ENCODE measurements around the gene GPR161. TPM values are rescaled to one million over a fixed set of nuclear protein-coding genes. Genes with fewer than 3 reads are reported as not detected.
"Not testable (repeated sequence)": the region's sequence is repeated elsewhere in the genome, so short reads cannot be mapped to it uniquely, and the experiment has no call there.

Gene GPR161
- total RNA-seq, 2 experiments from 2014 or later, result 0.14 to 0.30 TPM

DNA sequence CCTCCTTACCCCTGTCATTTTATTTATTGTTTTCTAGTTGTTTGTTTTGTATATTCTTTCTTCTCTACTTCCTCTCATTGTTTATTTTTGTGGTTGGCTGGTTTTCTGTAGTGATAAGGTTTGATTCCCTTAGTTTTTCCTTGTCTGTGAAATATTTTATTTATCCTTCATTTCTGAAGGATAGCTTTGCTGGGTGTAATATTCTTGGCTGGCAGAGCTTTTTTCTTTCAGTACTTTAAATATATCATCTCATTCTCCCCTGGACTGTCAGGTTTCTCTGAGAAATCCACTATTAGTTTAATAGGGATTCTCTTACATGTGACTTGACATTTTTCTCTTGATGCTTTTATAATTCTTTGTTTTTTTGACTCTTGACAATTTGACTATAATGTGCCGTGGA lies 23.2 kb upstream of the GPR161 start:
- H3K4me1 Mint-ChIP-seq, result peaks cover 3% of the 10 kb centered on the region
- no peak overlapping the region for H3K4me3 Mint-ChIP-seq
- no peak overlapping the region for H3K27ac Mint-ChIP-seq
- H3K9me3 Mint-ChIP-seq, result peaks cover 30% of the 10 kb centered on the region
- peaks cover 19% of the 10 kb centered on the region for H3K36me3 Mint-ChIP-seq
- H3K27me3 Mint-ChIP-seq, result peaks cover 24% of the 10 kb centered on the region
- no peak for DNase-seq

DNA sequence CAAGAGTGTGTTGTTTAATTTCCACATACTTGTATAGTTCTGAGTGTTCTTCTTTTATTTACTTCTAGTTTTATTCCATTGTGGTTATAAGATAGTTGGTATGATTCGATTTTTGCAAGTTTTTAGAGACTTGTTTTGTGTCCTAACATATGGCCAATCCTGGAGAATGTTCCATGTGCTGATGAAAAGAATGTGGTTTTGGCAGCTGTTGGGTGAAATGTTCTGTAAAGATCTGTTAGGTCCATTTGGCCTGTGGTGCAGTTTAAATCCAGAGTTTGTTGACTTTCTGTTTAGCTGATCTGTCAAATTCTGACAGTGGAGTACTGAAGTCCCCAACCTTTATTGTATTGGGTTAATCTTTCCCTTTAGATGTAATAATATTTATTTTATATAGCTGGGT lies 22.5 kb upstream of the GPR161 start:
- peaks cover 19% of the 10 kb centered on the region for H3K36me3 Mint-ChIP-seq
- no peak for DNase-seq
- no peak overlapping the region for H3K4me3 Mint-ChIP-seq
- peak overlapping the region; percentile 4 for H3K27ac Mint-ChIP-seq
- peaks cover 6% of the 10 kb centered on the region for H3K4me1 Mint-ChIP-seq
- peaks cover 32% of the 10 kb centered on the region for H3K9me3 Mint-ChIP-seq
- H3K27me3 Mint-ChIP-seq, result peaks cover 17% of the 10 kb centered on the region

- Mint-ChIP-seq H3K4me3 (no peak overlapping the region), H3K27me3 (peaks cover 14% of the 10 kb centered on the region), H3K4me1 (peaks cover 6% of the 10 kb centered on the region), H3K9me3 (peaks cover 32% of the 10 kb centered on the region), H3K36me3 (peaks cover 19% of the 10 kb centered on the region), H3K27ac (no peak overlapping the region)
- DNase-seq, result no peak
These were observed 20.9 kb upstream of the GPR161 start for GRCh38 chr1:168157638-168158037.

- peaks cover 31% of the 10 kb centered on the region for H3K9me3 Mint-ChIP-seq
- no peak for DNase-seq
- no peak overlapping the region for H3K27ac Mint-ChIP-seq
- H3K4me3 Mint-ChIP-seq, result no peak overlapping the region
- peaks cover 14% of the 10 kb centered on the region for H3K27me3 Mint-ChIP-seq
- H3K36me3 Mint-ChIP-seq, result peaks cover 19% of the 10 kb centered on the region
- H3K4me1 Mint-ChIP-seq, result peaks cover 6% of the 10 kb centered on the region
These were observed 19.2 kb upstream of the GPR161 start for GRCh38 chr1:168155910-168156309.

GRCh38 chr1:168154707-168155106 lies 18.0 kb upstream of the GPR161 start:
- not testable (repeated sequence) for DNase-seq, H3K4me1 Mint-ChIP-seq, H3K4me3 Mint-ChIP-seq, H3K27ac Mint-ChIP-seq
- H3K36me3 Mint-ChIP-seq, result peaks cover 11% of the 10 kb centered on the region
- peaks cover 22% of the 10 kb centered on the region for H3K9me3 Mint-ChIP-seq
- H3K27me3 Mint-ChIP-seq, result peaks cover 14% of the 10 kb centered on the region

DNA sequence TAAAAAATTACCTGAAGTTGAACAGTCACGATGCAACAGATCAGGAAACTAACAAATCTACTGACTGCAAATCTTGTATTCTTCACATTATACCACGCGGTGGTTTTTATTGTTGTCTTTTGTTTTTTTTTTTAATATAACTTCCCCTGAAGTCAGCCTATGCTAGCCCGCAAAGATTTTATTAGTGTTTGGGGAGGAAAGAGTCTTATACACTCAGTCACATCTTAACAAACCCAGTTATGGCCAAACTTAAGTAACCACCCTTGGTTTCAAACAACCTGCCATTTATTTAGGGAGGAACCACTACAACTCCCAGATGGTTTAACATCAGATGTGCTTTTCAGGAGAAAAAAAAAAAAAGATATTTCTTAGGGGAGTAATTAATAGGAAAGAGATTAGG lies 15.2 kb upstream of the GPR161 start:
- Mint-ChIP-seq H3K4me3 (no peak overlapping the region), H3K27me3 (peaks cover 11% of the 10 kb centered on the region)
- no peak for DNase-seq

GRCh38 chr1:168150283-168150682 lies 13.6 kb upstream of the GPR161 start:
- Mint-ChIP-seq H3K36me3 (no peaks in the 10 kb centered on the region), H3K4me1 (peaks cover 16% of the 10 kb centered on the region), H3K27ac (no peak overlapping the region), H3K9me3 (peaks cover 5% of the 10 kb centered on the region), H3K4me3 (no peak overlapping the region), H3K27me3 (no peaks in the 10 kb centered on the region)
- no peak for DNase-seq

More for the DNA sequence above, 15.2 kb upstream of the GPR161 start:
- Mint-ChIP-seq H3K4me1 (peaks cover 10% of the 10 kb centered on the region), H3K27ac (no peak overlapping the region), H3K36me3 (no peaks in the 10 kb centered on the region), H3K9me3 (peaks cover 5% of the 10 kb centered on the region)

GRCh38 chr1:168148916-168149315 lies 12.2 kb upstream of the GPR161 start:
- peaks cover 16% of the 10 kb centered on the region for H3K4me1 Mint-ChIP-seq
- H3K4me3 Mint-ChIP-seq, result no peak overlapping the region
- DNase-seq, result no peak
- H3K27me3 Mint-ChIP-seq, result no peaks in the 10 kb centered on the region
- no peaks in the 10 kb centered on the region for H3K36me3 Mint-ChIP-seq
- H3K9me3 Mint-ChIP-seq, result no peaks in the 10 kb centered on the region
- peak overlapping the region; percentile 34 for H3K27ac Mint-ChIP-seq

GRCh38 chr1:168146626-168147025 lies 9.9 kb upstream of the GPR161 start:
- no peaks in the 10 kb centered on the region for H3K27me3 Mint-ChIP-seq
- no peak overlapping the region for H3K27ac Mint-ChIP-seq
- H3K4me1 Mint-ChIP-seq, result peaks cover 16% of the 10 kb centered on the region
- no peak for DNase-seq
- no peaks in the 10 kb centered on the region for H3K36me3 Mint-ChIP-seq
- no peaks in the 10 kb centered on the region for H3K9me3 Mint-ChIP-seq
- H3K4me3 Mint-ChIP-seq, result no peak overlapping the region

DNA sequence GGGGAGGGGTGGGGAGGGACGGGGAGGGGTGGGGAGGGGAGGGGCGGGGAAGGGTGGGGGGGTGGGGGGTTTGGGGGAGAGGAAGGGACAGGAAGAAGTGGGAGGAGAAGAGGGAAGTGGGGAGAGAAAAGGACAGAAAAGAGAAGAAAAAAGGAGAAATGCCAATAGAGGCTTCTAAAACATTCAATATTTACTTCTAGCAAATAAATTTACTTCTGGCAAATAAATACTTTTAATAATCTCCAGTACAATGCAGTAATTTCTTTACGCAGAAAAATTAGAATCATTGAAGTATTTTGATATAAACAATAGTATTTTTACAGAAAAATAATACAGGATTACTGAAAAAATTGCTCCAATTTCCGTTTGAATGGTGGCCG lies 9.4 kb upstream of the GPR161 start:
- H3K9me3 Mint-ChIP-seq, result no peaks in the 10 kb centered on the region
- no peaks in the 10 kb centered on the region for H3K27me3 Mint-ChIP-seq
- no peaks in the 10 kb centered on the region for H3K36me3 Mint-ChIP-seq
- no peak overlapping the region for H3K4me3 Mint-ChIP-seq
- no peak overlapping the region for H3K27ac Mint-ChIP-seq
- DNase-seq, result no peak
- H3K4me1 Mint-ChIP-seq, result peaks cover 16% of the 10 kb centered on the region

DNA sequence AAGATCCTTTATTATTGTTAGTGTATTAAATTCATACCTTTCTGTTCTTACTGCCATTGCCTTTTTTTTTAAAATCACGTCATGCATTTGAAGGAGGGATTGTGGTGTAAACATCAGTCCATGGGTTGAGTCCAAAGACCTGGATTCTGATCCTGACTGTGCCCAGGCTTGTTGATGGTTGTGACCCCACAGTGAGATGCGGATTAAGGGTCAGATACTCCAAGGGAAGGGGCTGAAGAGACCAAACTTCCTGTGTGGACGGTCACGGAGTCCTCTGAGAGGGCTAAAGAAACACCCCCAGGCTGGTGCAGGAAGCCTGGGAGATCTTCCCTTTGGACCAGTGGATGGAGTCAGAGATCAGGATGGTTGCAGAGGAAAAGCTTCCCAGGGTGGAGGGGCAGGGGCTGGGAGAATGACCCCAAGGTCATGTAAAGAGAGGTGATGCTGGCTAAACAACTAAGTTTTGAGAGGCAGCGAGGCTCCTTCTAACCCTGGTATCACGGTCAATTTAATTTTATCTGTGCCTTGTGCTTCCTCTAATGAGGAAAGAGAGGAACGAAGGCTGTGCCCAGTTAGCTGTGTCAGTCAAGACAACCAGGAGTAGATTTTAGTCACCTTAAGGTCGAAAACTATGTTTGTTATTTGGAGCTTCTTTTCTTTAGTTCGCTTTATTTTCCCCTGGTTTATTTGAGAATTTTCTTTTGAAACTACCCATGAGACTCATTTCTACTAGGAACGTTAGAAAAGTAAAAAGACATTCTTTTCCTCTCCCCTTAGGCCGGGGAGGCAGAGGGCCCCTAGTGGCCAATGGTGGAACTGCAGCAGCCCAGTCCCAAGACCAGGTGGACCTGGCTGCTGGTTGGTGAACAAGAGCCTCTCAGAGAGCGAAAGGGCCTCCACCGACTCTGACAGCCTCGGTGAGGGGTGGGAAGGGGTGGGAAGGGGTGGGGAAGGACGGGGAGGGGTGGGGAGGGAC lies 8.7 kb upstream of the GPR161 start:
- no peaks in the 10 kb centered on the region for H3K9me3 Mint-ChIP-seq
- H3K27me3 Mint-ChIP-seq, result no peaks in the 10 kb centered on the region
- H3K4me1 Mint-ChIP-seq, result peaks cover 16% of the 10 kb centered on the region
- peak overlapping the region; percentile 34 for H3K4me3 Mint-ChIP-seq
- DNase-seq, result peak; percentile 83
- no peak overlapping the region for H3K27ac Mint-ChIP-seq
- no peaks in the 10 kb centered on the region for H3K36me3 Mint-ChIP-seq

GRCh38 chr1:168141871-168142385 lies 5.2 kb upstream of the GPR161 start:
- H3K36me3 Mint-ChIP-seq, result no peaks in the 10 kb centered on the region
- H3K27me3 Mint-ChIP-seq, result peaks cover 10% of the 10 kb centered on the region
- peaks cover 27% of the 10 kb centered on the region for H3K4me1 Mint-ChIP-seq
- no peak overlapping the region for H3K27ac Mint-ChIP-seq
- no peak overlapping the region for H3K4me3 Mint-ChIP-seq
- DNase-seq, result no peak
- no peaks in the 10 kb centered on the region for H3K9me3 Mint-ChIP-seq

DNA sequence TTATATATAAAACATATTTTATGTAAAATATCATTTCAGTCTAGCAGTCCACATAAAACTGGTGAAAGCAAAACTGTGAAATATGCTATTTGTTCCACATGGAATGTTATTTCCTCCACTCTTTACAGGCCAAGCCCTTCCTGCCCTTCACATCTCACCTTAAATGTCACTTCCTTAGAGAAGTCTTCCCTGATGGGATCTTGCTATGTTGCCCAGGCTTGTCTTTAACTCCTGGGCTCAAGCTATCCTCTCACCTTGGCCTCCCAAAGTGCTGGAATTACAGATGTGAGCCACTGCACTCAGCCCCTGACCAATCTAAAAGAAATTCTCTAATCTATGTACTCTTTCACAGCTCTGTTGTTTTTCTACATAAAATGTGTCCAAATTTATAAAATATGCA lies 2.3 kb upstream of the GPR161 start:
- Mint-ChIP-seq H3K4me3 (no peak overlapping the region), H3K27me3 (peaks cover 31% of the 10 kb centered on the region), H3K4me1 (peaks cover 28% of the 10 kb centered on the region), H3K36me3 (no peaks in the 10 kb centered on the region), H3K9me3 (no peaks in the 10 kb centered on the region), H3K27ac (no peak overlapping the region)
- DNase-seq, result no peak

DNA sequence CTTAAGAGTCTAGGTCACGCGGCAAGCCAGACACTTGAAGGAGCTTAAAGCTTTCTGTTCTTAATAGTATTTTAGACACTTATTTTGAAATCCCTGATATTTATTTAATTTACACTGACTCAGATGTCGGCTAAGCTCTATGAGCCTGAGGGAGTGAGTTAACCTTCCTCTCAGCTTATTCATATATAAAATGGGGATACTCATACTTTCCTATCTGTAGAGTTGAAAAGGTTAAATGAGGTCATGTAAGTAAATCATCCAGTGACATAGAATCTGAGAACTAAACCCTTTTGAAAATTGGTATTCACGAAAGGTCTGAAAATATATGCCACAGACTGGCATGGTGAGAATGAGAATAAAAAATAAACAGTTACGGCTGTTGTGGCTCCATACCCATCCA lies 1.4 kb upstream of the GPR161 start:
- peak overlapping the region; percentile 82 for H3K4me3 Mint-ChIP-seq
- H3K27me3 Mint-ChIP-seq, result peaks cover 36% of the 10 kb centered on the region
- no peak for DNase-seq
- peaks cover 28% of the 10 kb centered on the region for H3K4me1 Mint-ChIP-seq
- no peaks in the 10 kb centered on the region for H3K9me3 Mint-ChIP-seq
- no peaks in the 10 kb centered on the region for H3K36me3 Mint-ChIP-seq
- no peak overlapping the region for H3K27ac Mint-ChIP-seq

DNA sequence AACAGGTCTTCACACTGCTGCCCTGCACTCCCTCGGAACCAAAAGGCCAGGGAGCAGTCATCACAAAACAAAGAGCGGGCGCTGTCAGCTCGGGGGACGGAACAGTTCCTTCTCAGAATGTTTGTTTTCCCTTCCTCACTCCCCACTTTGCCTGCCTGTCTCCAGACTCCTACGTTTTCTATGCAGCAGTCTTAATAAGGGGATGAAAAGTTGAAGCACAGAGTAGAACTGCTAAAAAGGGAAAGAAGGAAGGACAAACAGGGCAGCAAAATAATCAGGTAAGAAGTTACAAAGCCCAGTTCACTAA lies 738 bp upstream of the GPR161 start:
- Mint-ChIP-seq H3K27me3 (peaks cover 42% of the 10 kb centered on the region), H3K36me3 (no peaks in the 10 kb centered on the region), H3K27ac (peak overlapping the region; percentile 69), H3K9me3 (no peaks in the 10 kb centered on the region), H3K4me1 (peaks cover 28% of the 10 kb centered on the region), H3K4me3 (peak overlapping the region; percentile 82)
- DNase-seq, result no peak

Measured in activated naive CD8-positive, alpha-beta T cell treated with anti-CD3 and anti-CD28 coated beads for 36 hours (primary cell).